ENCODE results near the gene PXDN. TPM values are rescaled to one million over a fixed set of nuclear protein-coding genes. Genes with fewer than 3 reads are reported as not detected.
A peak's percentile ranks its signal among the peaks of the same experiment; 100 is the strongest.
"Not testable (repeated sequence)": the region's sequence is repeated elsewhere in the genome, so short reads cannot be mapped to it uniquely, and the experiment has no call there.

Gene PXDN
- total and polyA plus RNA-seq, 3 experiments from 2014 or later, result 0.39 to 3.3 (median 1.00) TPM

DNA sequence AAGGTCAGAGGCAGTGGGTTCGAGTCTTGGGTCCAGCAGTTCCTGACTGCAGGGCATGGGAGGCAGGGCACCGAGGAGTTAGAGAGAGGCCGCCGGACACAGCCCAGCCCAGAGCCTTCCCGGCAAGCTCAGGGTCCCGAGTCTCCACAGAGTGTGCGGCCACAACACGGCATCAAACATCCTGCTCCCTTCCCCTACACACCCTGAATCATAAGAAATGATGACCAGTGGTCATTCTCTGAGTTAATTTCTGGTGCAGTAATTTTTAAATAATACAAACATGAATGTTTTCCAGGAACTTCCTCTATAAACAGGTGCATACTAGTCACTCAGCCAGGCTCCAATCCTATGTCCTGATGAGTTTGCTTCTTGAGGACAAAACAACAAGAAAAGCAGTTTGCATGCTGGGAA, 118.0 kb downstream of the PXDN start:
- CTCF ChIA-PET, result no interaction called here
- no peak overlapping the region for H3K27ac Mint-ChIP-seq
- Histone ChIP-seq H3K9me3 (ENCODE audit: low read length) (no peaks in the 10 kb centered on the region), H3K4me3 (ENCODE audit: low read length) (no peak overlapping the region), H3K27me3 (ENCODE audit: insufficient read depth, low read length, poor library complexity, severe bottlenecking) (no peaks in the 10 kb centered on the region), H3K27ac (ENCODE audit: low read depth, low read length) (no peak overlapping the region), H3K36me3 (ENCODE audit: insufficient read depth, low read length) (no peaks in the 10 kb centered on the region), H3K4me1 (ENCODE audit: insufficient read depth, low read length) (no peaks in the 10 kb centered on the region)
- H3K4me3 Mint-ChIP-seq, result no peak overlapping the region
- H3K9me3 Mint-ChIP-seq, result no peaks in the 10 kb centered on the region
- peaks cover 2 to 4% of the 10 kb centered on the region in 2 donors for H3K27me3 Mint-ChIP-seq
- no peaks in the 10 kb centered on the region for H3K4me1 Mint-ChIP-seq
- no peak for DNase-seq
- POLR2A ChIA-PET, result no interaction called here
- H3K36me3 Mint-ChIP-seq, result no peaks in the 10 kb centered on the region

DNA sequence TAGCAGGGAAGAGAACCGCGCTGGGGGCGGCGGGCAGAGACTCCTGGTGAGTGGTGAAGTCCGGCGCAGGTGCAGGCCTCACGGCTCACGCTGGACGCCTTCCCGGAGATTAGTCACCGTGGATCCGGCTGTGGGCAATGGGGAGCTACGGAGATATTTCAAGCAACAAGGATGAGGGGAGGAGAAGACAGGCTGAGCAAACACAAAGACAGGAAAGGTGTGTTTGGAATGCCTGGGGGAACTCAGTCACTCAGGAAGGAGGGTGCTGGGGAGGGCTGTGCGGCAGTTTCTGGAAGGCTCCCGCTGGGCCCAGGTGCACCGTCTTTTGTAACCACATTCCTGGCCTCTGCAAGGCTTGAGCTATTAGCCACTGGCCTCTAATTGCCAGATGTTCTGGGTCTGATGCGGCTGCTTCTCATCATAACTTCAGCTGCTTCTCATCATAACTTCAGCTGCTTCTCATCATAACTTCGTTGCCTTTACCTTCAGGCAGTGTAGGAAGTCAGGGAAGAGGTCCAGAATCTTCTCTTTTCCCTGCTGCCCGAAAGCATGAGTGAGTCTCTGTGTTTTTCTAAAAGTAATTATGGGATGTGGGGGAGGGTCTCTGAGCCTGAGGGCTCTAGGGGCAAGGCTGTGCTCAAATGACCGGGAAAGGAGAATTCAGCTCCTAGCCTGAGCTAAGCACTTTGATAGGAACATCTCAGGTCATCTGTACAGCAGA, 118.9 kb downstream of the PXDN start:
- Histone ChIP-seq H3K27ac (ENCODE audit: low read depth, low read length) (no peak overlapping the region), H3K27me3 (ENCODE audit: insufficient read depth, low read length, poor library complexity, severe bottlenecking) (no peaks in the 10 kb centered on the region), H3K36me3 (ENCODE audit: insufficient read depth, low read length) (no peaks in the 10 kb centered on the region), H3K9me3 (ENCODE audit: low read length) (no peaks in the 10 kb centered on the region), H3K4me3 (ENCODE audit: low read length) (no peak overlapping the region), H3K4me1 (ENCODE audit: insufficient read depth, low read length) (no peaks in the 10 kb centered on the region)
- H3K27me3 Mint-ChIP-seq, result peaks cover 2 to 4% of the 10 kb centered on the region in 2 donors
- no peaks in the 10 kb centered on the region for H3K4me1 Mint-ChIP-seq
- H3K4me3 Mint-ChIP-seq, result peak overlapping the region in 1 of 7 donors; percentile 59
- no peaks in the 10 kb centered on the region for H3K9me3 Mint-ChIP-seq
- ChIA-PET POLR2A (no interaction called here), CTCF (no interaction called here)
- no peak overlapping the region for H3K27ac Mint-ChIP-seq
- no peak for DNase-seq
- no peaks in the 10 kb centered on the region for H3K36me3 Mint-ChIP-seq

GRCh38 chr2:1623906-1624445, 120.3 kb downstream of the PXDN start:
- no peaks in the 10 kb centered on the region for H3K36me3 ChIP-seq (ENCODE audit: insufficient read depth, low read length)
- Mint-ChIP-seq H3K36me3 (no peaks in the 10 kb centered on the region), H3K9me3 (no peaks in the 10 kb centered on the region), H3K4me3 (no peak overlapping the region), H3K27me3 (peaks cover 2 to 4% of the 10 kb centered on the region in 2 donors), H3K27ac (no peak overlapping the region), H3K4me1 (no peaks in the 10 kb centered on the region)
- no peak overlapping the region for H3K27ac ChIP-seq (ENCODE audit: low read depth, low read length)
- no peaks in the 10 kb centered on the region for H3K4me1 ChIP-seq (ENCODE audit: insufficient read depth, low read length)
- ChIA-PET POLR2A (no interaction called here), CTCF (no interaction called here)
- DNase-seq, result no peak
- H3K27me3 ChIP-seq (ENCODE audit: insufficient read depth, low read length, poor library complexity, severe bottlenecking), result no peaks in the 10 kb centered on the region
- H3K9me3 ChIP-seq (ENCODE audit: low read length), result no peaks in the 10 kb centered on the region
- no peak overlapping the region for H3K4me3 ChIP-seq (ENCODE audit: low read length)

DNA sequence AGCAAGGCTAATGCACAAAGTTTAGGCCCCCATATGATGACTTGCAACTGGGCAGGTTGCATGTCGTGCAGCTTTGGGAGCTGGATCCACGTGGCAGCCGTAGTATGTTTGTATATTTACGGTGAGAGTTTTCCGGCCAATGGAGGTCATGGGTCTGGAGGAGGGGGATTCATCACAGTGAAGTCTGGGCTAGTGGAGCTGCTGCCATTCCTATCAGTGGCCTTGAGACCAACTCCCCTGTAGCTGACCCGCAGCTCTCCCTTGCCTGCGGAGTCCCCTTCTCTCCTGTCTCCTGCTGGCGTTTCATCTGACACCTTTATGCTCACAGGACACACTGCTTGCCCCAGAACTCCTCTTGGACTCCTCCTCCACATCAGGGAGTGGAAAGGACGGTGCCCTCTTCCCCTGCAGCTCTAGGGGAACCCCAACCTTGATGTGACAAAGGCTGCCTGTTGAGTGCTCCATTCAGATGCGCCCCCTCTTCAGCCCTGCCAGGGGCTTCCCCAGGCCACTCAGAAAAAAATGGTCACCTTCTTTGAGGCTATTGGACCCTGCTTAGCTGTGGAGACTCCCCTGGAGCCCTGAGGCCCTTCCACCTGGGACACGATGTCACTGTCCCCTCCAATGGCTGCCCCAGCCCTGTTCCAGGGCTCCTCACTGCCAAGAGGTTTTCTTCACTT, 121.7 kb downstream of the PXDN start:
- no peak overlapping the region for H3K27ac ChIP-seq (ENCODE audit: low read depth, low read length)
- Mint-ChIP-seq H3K27me3 (peaks cover 0 to 2% of the 10 kb centered on the region in 2 donors), H3K36me3 (no peaks in the 10 kb centered on the region), H3K27ac (no peak overlapping the region), H3K4me1 (no peaks in the 10 kb centered on the region), H3K9me3 (no peaks in the 10 kb centered on the region), H3K4me3 (no peak overlapping the region)
- no peaks in the 10 kb centered on the region for H3K4me1 ChIP-seq (ENCODE audit: insufficient read depth, low read length)
- H3K4me3 ChIP-seq (ENCODE audit: low read length), result no peak overlapping the region
- ChIA-PET CTCF (no interaction called here), POLR2A (no interaction called here)
- DNase-seq, result no peak
- no peaks in the 10 kb centered on the region for H3K27me3 ChIP-seq (ENCODE audit: insufficient read depth, low read length, poor library complexity, severe bottlenecking)
- H3K9me3 ChIP-seq (ENCODE audit: low read length), result no peaks in the 10 kb centered on the region
- H3K36me3 ChIP-seq (ENCODE audit: insufficient read depth, low read length), result no peaks in the 10 kb centered on the region

- H3K27me3 ChIP-seq (ENCODE audit: insufficient read depth, low read length, poor library complexity, severe bottlenecking); H3K27me3 Mint-ChIP-seq; H3K9me3 ChIP-seq (ENCODE audit: low read length); CTCF ChIA-PET; H3K9me3 Mint-ChIP-seq; H3K4me1 ChIP-seq (ENCODE audit: insufficient read depth, low read length); H3K36me3 ChIP-seq (ENCODE audit: insufficient read depth, low read length); POLR2A ChIA-PET; H3K36me3 Mint-ChIP-seq; H3K4me1 Mint-ChIP-seq; DNase-seq; H3K27ac ChIP-seq (ENCODE audit: low read depth, low read length); H3K4me3 Mint-ChIP-seq; H3K4me3 ChIP-seq (ENCODE audit: low read length): not testable (repeated sequence)
- H3K27ac Mint-ChIP-seq, result peak overlapping the region in 1 of 8 donors; percentile 6
Observed at GRCh38 chr2:1621976-1622375, 122.3 kb downstream of the PXDN start.

DNA sequence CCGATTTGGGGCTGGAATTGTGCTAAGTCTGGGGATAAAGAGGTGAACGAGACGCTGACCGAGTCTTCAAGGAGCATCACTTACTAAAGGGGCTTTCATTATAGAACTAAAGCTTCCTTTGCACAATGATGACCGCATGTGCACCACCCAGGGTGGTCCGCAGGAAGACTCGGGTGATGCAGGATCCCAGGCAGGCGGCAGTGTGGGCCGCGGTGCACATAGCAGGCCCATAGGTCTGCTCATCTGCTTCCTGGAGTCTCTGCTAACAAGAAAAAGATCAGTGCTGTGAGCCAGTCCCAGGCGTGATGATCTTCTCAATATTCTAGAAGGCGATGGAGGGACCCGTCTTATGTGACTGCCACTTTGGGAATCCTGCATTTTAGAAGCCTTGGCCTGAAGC, 122.8 kb downstream of the PXDN start:
- POLR2A ChIA-PET, result no interaction called here
- peaks cover 0 to 3% of the 10 kb centered on the region in 2 donors for H3K27me3 Mint-ChIP-seq
- no peaks in the 10 kb centered on the region for H3K9me3 ChIP-seq (ENCODE audit: low read length)
- no peaks in the 10 kb centered on the region for H3K9me3 Mint-ChIP-seq
- no peak overlapping the region for H3K4me3 Mint-ChIP-seq
- no peak for DNase-seq
- H3K36me3 Mint-ChIP-seq, result no peaks in the 10 kb centered on the region
- no peak overlapping the region for H3K4me3 ChIP-seq (ENCODE audit: low read length)
- CTCF ChIA-PET, result no interaction called here
- no peaks in the 10 kb centered on the region for H3K36me3 ChIP-seq (ENCODE audit: insufficient read depth, low read length)
- no peaks in the 10 kb centered on the region for H3K4me1 ChIP-seq (ENCODE audit: insufficient read depth, low read length)
- no peak overlapping the region for H3K27ac ChIP-seq (ENCODE audit: low read depth, low read length)
- H3K4me1 Mint-ChIP-seq, result no peaks in the 10 kb centered on the region
- no peaks in the 10 kb centered on the region for H3K27me3 ChIP-seq (ENCODE audit: insufficient read depth, low read length, poor library complexity, severe bottlenecking)
- peak overlapping the region in 1 of 8 donors; percentile 6 for H3K27ac Mint-ChIP-seq

DNA sequence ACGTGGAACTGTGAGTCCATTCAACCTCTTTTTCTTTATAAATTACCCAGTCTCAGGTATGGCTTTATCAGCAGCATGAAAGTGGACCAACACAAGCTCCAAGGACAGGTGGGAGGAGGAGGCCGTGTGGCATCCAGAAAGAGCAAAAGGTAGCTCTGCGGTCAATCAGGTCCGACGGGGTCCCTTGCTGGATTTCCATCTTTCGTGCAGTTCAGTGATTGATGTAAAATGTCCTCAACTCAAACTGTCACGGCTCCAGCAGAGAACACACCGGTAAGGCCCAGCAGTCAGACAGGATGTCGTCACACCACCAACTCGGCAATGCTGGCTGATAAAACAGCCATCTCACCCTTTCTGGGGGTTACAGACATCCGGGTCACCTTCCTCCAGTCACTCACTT, 123.3 kb downstream of the PXDN start:
- Mint-ChIP-seq H3K4me1 (no peaks in the 10 kb centered on the region), H3K4me3 (no peak overlapping the region), H3K27me3 (peaks cover 0 to 3% of the 10 kb centered on the region in 2 donors), H3K36me3 (no peaks in the 10 kb centered on the region), H3K27ac (peak overlapping the region in 1 of 8 donors; percentile 21), H3K9me3 (no peaks in the 10 kb centered on the region)
- POLR2A ChIA-PET, result no interaction called here
- Histone ChIP-seq H3K4me1 (ENCODE audit: insufficient read depth, low read length) (no peaks in the 10 kb centered on the region), H3K36me3 (ENCODE audit: insufficient read depth, low read length) (no peaks in the 10 kb centered on the region), H3K27me3 (ENCODE audit: insufficient read depth, low read length, poor library complexity, severe bottlenecking) (no peaks in the 10 kb centered on the region), H3K9me3 (ENCODE audit: low read length) (no peaks in the 10 kb centered on the region), H3K27ac (ENCODE audit: low read depth, low read length) (no peak overlapping the region), H3K4me3 (ENCODE audit: low read length) (no peak overlapping the region)
- no peak for DNase-seq
- CTCF ChIA-PET, result no interaction called here

GRCh38 chr2:1620081-1620480, 124.2 kb downstream of the PXDN start:
- Mint-ChIP-seq H3K27me3 (peaks cover 0 to 3% of the 10 kb centered on the region in 2 donors), H3K4me1 (no peaks in the 10 kb centered on the region), H3K4me3 (no peak overlapping the region), H3K9me3 (no peaks in the 10 kb centered on the region), H3K27ac (no peak overlapping the region), H3K36me3 (no peaks in the 10 kb centered on the region)
- Histone ChIP-seq H3K27me3 (ENCODE audit: insufficient read depth, low read length, poor library complexity, severe bottlenecking) (no peaks in the 10 kb centered on the region), H3K27ac (ENCODE audit: low read depth, low read length) (no peak overlapping the region), H3K9me3 (ENCODE audit: low read length) (no peaks in the 10 kb centered on the region), H3K36me3 (ENCODE audit: insufficient read depth, low read length) (no peaks in the 10 kb centered on the region), H3K4me1 (ENCODE audit: insufficient read depth, low read length) (no peaks in the 10 kb centered on the region), H3K4me3 (ENCODE audit: low read length) (no peak overlapping the region)
- no peak for DNase-seq
- ChIA-PET CTCF (no interaction called here), POLR2A (no interaction called here)

Measured in CD8-positive, alpha-beta memory T cell (primary cell).